A549 treated with Mapracorat at 1 μM for 4 hours (cell line): Measurements from ENCODE around the gene PTPRE. TPM values are rescaled to one million over a fixed set of nuclear protein-coding genes. Genes with fewer than 3 reads are reported as not detected.

Experiments
- total RNA-seq: library from RNA; stranded (reverse); fragments of 200-300 nt; extraction: Qiagen RNA extraction; gene quantifications from 5 replicates; pipeline ENCODE4 v1.2.3, GENCODE V29; 2022

Gene PTPRE
- total RNA-seq: 3.3 to 5.9 TPM (median 5.2 TPM) in 5 replicates

GRCh38 chr10:127906548-127907377 lies at the start of gene PTPRE:
PTPRE (plus strand) TSS chr10:127907103; CDS start chr10:128040882, 133,779 bp downstream.

GRCh38 chr10:127892743-127893142 lies 14.2 kb upstream of the PTPRE start, which contains the start of gene CLRN3:
CLRN3 (minus strand) TSS chr10:127892941; CDS start chr10:127892784, 157 bp downstream.

GRCh38 chr10:128125944-128126764 lies 219.3 kb downstream of the PTPRE start, which contains the start of gene MKI67:
MKI67 (minus strand) TSS chr10:128126423; CDS start chr10:128125667, 756 bp downstream.

Other genes starting within 250 kb of the PTPRE start
- gene FOXI2, start 169.9 kb upstream of the PTPRE start, total RNA-seq: not detected in 5 replicates
- gene CLRN3, start 14.2 kb upstream of the PTPRE start, total RNA-seq: not detected in 5 replicates
- 57.5 to 70.6 TPM (median 64.6 TPM) in 5 replicates for gene MKI67, start 219.3 kb downstream of the PTPRE start, total RNA-seq